B cell (primary cell): ENCODE results near the gene TPP2. TPM values are rescaled to one million over a fixed set of nuclear protein-coding genes. Genes with fewer than 3 reads are reported as not detected.

Experiments used
- ATAC-seq: fragments of 200-7000 bp; cut with Tn5 transposase; one replicate; pipeline ENCODE4 v1.10.0; 2021; ENCODE audit warnings: low read depth, mild to moderate bottlenecking, moderate number of reproducible peaks, moderate library complexity
- CTCF ChIA-PET: fragments of 350-600 bp; sonication (Branson Sonifier 250); formaldehyde crosslinking; loops from one replicate; lab custom pipeline; 2021; ENCODE audit warnings: antibody characterized with exemption, inconsistent platforms; lab: Charles Lee
- POLR2A ChIA-PET: fragments of 350-600 bp; sonication (Branson Sonifier 250); formaldehyde crosslinking; loops from one replicate; lab custom pipeline; 2021; ENCODE audit warnings: antibody characterized with exemption; lab: Charles Lee
- DNase-seq: peaks from one replicate; pipeline ENCODE4 v3.0.0; 2013
- H2AFZ ChIP-seq: 2 replicates; pipeline ENCODE4 v1.6.1; 2012; ENCODE audit warnings: mild to moderate bottlenecking, low read depth, low read length; ENCODE audit not compliant: insufficient read depth, poor library complexity, severe bottlenecking
- H3K27ac ChIP-seq, 2 donors: 1 replicate in 1 of 2; 2 replicates in 1 of 2; pipeline ENCODE4 v1.5.1; 2012 to 2013; ENCODE audit warnings: low read length in 2 of 2, mild to moderate bottlenecking in 2 of 2, moderate library complexity in 1 of 2
- H3K27me3 ChIP-seq, 4 experiments: fragments of 200-600 bp in 1 of 4; sonication (generic) in 1 of 4; replicated peaks in 1 of 4; 1 replicate in 2 of 4; 2 replicates in 2 of 4; pipeline versions ENCODE4 v1.6.1 to v1.7.0; 2013 to 2016; ENCODE audit warnings: low read length in 3 of 4, mild to moderate bottlenecking in 2 of 4, mixed read lengths in 1 of 4, moderate library complexity in 1 of 4; ENCODE audit not compliant: insufficient read depth in 4 of 4, control insufficient read depth in 3 of 4; ENCODE audit errors: control extremely low read depth in 1 of 4
- H3K36me3 ChIP-seq, 2 experiments: replicated peaks in 1 of 2; 1 replicate in 1 of 2; 2 replicates in 1 of 2; pipeline versions ENCODE4 v1.6.1 to v1.7.1; 2013; ENCODE audit warnings: low read length in 1 of 2; ENCODE audit not compliant: insufficient read depth in 2 of 2, control insufficient read depth in 1 of 2; ENCODE audit errors: control extremely low read depth in 1 of 2, extremely low read depth in 1 of 2
- H3K4me1 ChIP-seq, 2 donors: fragments of 200-600 bp in 1 of 2; sonication (generic) in 1 of 2; 1 replicate in 1 of 2; 2 replicates in 1 of 2; pipeline versions ENCODE4 v1.5.1 to v1.6.1; 2013 to 2017; ENCODE audit warnings: low read length in 2 of 2; ENCODE audit not compliant: control insufficient read depth in 2 of 2, insufficient read depth in 2 of 2
- H3K4me2 ChIP-seq: replicated peaks from 2 replicates; pipeline ENCODE3; 2012; ENCODE audit warnings: mild to moderate bottlenecking, low read depth, low read length; ENCODE audit not compliant: poor library complexity, severe bottlenecking
- H3K4me3 ChIP-seq, 5 experiments: fragments of 200-600 bp in 1 of 5; sonication (generic) in 1 of 5; 1 replicate in 3 of 5; 2 replicates in 2 of 5; pipeline versions ENCODE4 v1.5.1 to v1.7.0; 2011 to 2016; ENCODE audit warnings: low read length in 4 of 5, mild to moderate bottlenecking in 4 of 5, low read depth in 2 of 5, control low read depth in 1 of 5, moderate library complexity in 1 of 5; ENCODE audit not compliant: insufficient read depth in 1 of 5; ENCODE audit errors: control extremely low read depth in 1 of 5, extremely low read depth in 1 of 5
- H3K79me2 ChIP-seq: fragments of 200-600 bp; sonication (generic); one replicate; pipeline ENCODE4 v1.6.0; 2016; ENCODE audit warnings: low read length; ENCODE audit not compliant: control insufficient read depth, insufficient read depth
- H3K9ac ChIP-seq: fragments of 200-600 bp; sonication (generic); 2 replicates; pipeline ENCODE4 v1.6.1; 2017; ENCODE audit warnings: mild to moderate bottlenecking, low read length, moderate library complexity
- H3K9me3 ChIP-seq, 3 donors: one replicate each; pipeline versions ENCODE4 v1.6.1 to v1.7.1; 2013; ENCODE audit warnings: low read length in 2 of 3; ENCODE audit not compliant: control insufficient read depth in 2 of 3, insufficient read depth in 1 of 3; ENCODE audit errors: control extremely low read depth in 1 of 3
- H4K20me1 ChIP-seq: 2 replicates; pipeline ENCODE4 v1.6.0; 2012; ENCODE audit warnings: mild to moderate bottlenecking, low read length; ENCODE audit not compliant: insufficient read depth, control insufficient read depth, poor library complexity, severe bottlenecking
- H3K27ac Mint-ChIP-seq: one replicate; pipeline ENCODE4 v1.8.0; 2021; ENCODE audit warnings: mixed read lengths
- H3K27me3 Mint-ChIP-seq: one replicate; pipeline ENCODE4 v1.8.0; 2021; ENCODE audit warnings: mixed read lengths
- H3K4me1 Mint-ChIP-seq: one replicate; pipeline ENCODE4 v1.8.0; 2021; ENCODE audit warnings: mixed read lengths
- H3K4me3 Mint-ChIP-seq: one replicate; pipeline ENCODE4 v1.8.0; 2021; ENCODE audit warnings: mixed read lengths
- H3K9me3 Mint-ChIP-seq: one replicate; pipeline ENCODE4 v1.8.0; 2022; ENCODE audit warnings: mixed read lengths; ENCODE audit not compliant: insufficient read depth
- EZH2 ChIP-seq: IDR thresholded peaks from 2 replicates; pipeline ENCODE4 v1.6.1; 2012; ENCODE audit warnings: borderline replicate concordance, low read depth, mild to moderate bottlenecking, moderate library complexity, low read length; ENCODE audit not compliant: insufficient read depth, poor library complexity, severe bottlenecking
- WGBS: methylation state at CpG from one replicate; pipeline ENCODE4 v1.1.5; 2013; ENCODE audit warnings: missing lambda C conversion rate; ENCODE audit not compliant: insufficient coverage; 5-methylcytosine and 5-hydroxymethylcytosine counted together
- intact Hi-C: fragments of 100-400 bp; cut with micrococcal nuclease; formaldehyde crosslinking; loops from one replicate; pipeline ENCODE4 v1.10.0; 2022
- polyA plus RNA-seq: library from polyadenylated mRNA; depleted of rRNA; stranded (reverse); fragments of >200 nt; gene quantifications from 2 replicates; pipeline ENCODE4 v1.2.3, GENCODE V29; 2012
- total RNA-seq, 2 donors: library from RNA; stranded (reverse); fragments of 120-200 nt in 1 of 2; gene quantifications; 1 replicate in 1 of 2; 2 replicates in 1 of 2; pipeline versions ENCODE4 v1.2.3 to v1.2.4, GENCODE V29; 2013 to 2022
- TF ChIP-seq, protein P1 (sequence below): fragments of 200-600 bp; IDR thresholded peaks from one replicate; pipeline ENCODE4 v1.8.0; 2022; ENCODE audit warnings: antibody characterized with exemption, mild to moderate bottlenecking

The TPP2 gene
- total and polyA plus RNA-seq, 2 donors (not counting 1 experiment from before 2014, with no cell fraction given), result 22.1 to 51.1 TPM

DNA sequence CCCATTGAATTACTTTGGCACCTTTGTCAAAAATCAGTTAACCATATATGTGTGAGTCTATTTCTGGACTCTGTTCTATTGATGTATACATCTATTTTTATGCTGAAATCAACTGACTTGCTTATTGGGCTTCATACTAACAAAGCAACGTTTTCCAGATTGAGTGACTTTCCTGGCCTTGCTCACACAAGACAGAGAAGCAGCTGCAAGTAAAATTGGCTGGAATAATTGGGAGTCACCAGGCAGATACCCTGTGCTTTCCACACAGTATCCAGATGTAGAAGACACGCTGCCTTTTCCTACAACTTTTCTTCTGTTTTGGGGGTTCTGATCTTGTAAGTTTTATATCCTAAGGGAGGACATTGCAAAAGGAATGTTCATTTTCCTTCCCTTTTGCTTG, 86.9 kb downstream of the TPP2 start:
- Histone ChIP-seq H3K27ac (no peak overlapping the region), H3K36me3 (peaks cover 0 to 7% of the 10 kb centered on the region in 2 experiments), H3K9ac (no peak overlapping the region), H3K4me2 (no peak overlapping the region), H3K4me3 (no peak overlapping the region), H3K27me3 (peaks cover 0 to 1% (median 0%) of the 10 kb centered on the region in 4 experiments), H3K9me3 (no peaks in the 10 kb centered on the region), H2AFZ (no peak overlapping the region), H3K79me2 (no peaks in the 10 kb centered on the region), H4K20me1 (no peaks in the 10 kb centered on the region), H3K4me1 (peaks cover 9 to 10% of the 10 kb centered on the region in 2 donors)
- H3K9me3 Mint-ChIP-seq, result peaks cover 2% of the 10 kb centered on the region
- POLR2A ChIA-PET, result no interaction called here
- 100% methylated on average over 1 of the region's 2 CpGs for WGBS
- DNase-seq (no peak), ATAC-seq (no peak)
- H3K27ac Mint-ChIP-seq, result no peak overlapping the region
- TF ChIP-seq, protein P1, sequence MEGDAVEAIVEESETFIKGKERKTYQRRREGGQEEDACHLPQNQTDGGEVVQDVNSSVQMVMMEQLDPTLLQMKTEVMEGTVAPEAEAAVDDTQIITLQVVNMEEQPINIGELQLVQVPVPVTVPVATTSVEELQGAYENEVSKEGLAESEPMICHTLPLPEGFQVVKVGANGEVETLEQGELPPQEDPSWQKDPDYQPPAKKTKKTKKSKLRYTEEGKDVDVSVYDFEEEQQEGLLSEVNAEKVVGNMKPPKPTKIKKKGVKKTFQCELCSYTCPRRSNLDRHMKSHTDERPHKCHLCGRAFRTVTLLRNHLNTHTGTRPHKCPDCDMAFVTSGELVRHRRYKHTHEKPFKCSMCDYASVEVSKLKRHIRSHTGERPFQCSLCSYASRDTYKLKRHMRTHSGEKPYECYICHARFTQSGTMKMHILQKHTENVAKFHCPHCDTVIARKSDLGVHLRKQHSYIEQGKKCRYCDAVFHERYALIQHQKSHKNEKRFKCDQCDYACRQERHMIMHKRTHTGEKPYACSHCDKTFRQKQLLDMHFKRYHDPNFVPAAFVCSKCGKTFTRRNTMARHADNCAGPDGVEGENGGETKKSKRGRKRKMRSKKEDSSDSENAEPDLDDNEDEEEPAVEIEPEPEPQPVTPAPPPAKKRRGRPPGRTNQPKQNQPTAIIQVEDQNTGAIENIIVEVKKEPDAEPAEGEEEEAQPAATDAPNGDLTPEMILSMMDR, result no peak
- TF ChIP-seq EZH2, result no peak
- intact Hi-C loops, result no loop called here
- peaks cover 4% of the 10 kb centered on the region for H3K27me3 Mint-ChIP-seq
- CTCF ChIA-PET, result interaction anchor here (1.1 kb wide), 1 partner anchor 104 kb away, joined by 3 read pairs; no protein-coding TSS in a partner anchor
- H3K4me1 Mint-ChIP-seq, result peaks cover 15% of the 10 kb centered on the region
- H3K4me3 Mint-ChIP-seq, result no peak overlapping the region

DNA sequence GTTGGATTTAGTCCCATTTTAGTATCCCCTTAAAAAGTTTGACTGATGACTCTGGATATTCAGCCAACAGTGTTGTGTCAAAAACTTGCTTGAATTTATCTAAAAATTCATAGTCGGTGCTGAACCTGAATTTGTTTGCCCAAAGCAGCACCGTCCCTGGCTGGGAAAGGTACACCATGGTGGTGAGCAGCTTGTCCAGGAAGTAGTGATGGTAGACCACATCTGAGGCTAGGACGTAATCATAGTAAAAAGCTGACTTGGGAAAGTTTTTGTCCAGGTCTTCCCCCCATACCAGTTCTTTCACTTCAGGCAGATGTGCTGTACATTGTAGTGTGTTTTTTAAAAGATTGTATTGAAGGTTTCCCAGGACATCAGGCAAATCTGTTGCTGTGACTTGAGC, 89.2 kb downstream of the TPP2 start:
- TF ChIP-seq, protein P1, result no peak
- no peak for TF ChIP-seq EZH2
- no peak overlapping the region for H3K4me3 ChIP-seq
- no peak for ATAC-seq
- H3K4me1 ChIP-seq, result peaks cover 4% of the 10 kb centered on the region in 2 donors
- peaks cover 9% of the 10 kb centered on the region for H3K4me1 Mint-ChIP-seq
- H3K9ac ChIP-seq, result no peak overlapping the region
- intact Hi-C loops, result no loop called here
- CTCF ChIA-PET, result no interaction called here
- peaks cover 0 to 10% (median 2%) of the 10 kb centered on the region in 4 experiments for H3K27me3 ChIP-seq
- H3K4me2 ChIP-seq, result no peak overlapping the region
- H4K20me1 ChIP-seq, result no peaks in the 10 kb centered on the region
- no peak overlapping the region for H3K4me3 Mint-ChIP-seq
- H3K79me2 ChIP-seq, result no peaks in the 10 kb centered on the region
- H3K27ac ChIP-seq, result no peak overlapping the region
- peaks cover 2% of the 10 kb centered on the region for H3K9me3 Mint-ChIP-seq
- 80% methylated on average over 2 of the region's 3 CpGs for WGBS
- H3K27ac Mint-ChIP-seq, result no peak overlapping the region
- no peaks in the 10 kb centered on the region for H3K9me3 ChIP-seq
- H2AFZ ChIP-seq, result no peak overlapping the region
- no peak for DNase-seq
- POLR2A ChIA-PET, result no interaction called here
- no peaks in the 10 kb centered on the region for H3K36me3 ChIP-seq
- H3K27me3 Mint-ChIP-seq, result peaks cover 13% of the 10 kb centered on the region
